Globus pallidus (tissue), 1 donor: ENCODE measurements around the gene UBASH3A.

Source experiments
- DNase-seq: peaks from one replicate; pipeline ENCODE4 v3.0.0-alpha.2; 2015; ENCODE audit warnings: low spot score

UBASH3A gene

GRCh38 chr21:42403611-42404231, at the start of gene UBASH3A:
UBASH3A (plus strand) TSS chr21:42403902; CDS start chr21:42403946, 44 bp downstream.
- no peak for DNase-seq

- DNase-seq, result no peak
Observed at GRCh38 chr21:42356046-42356445, 47.7 kb upstream of the UBASH3A start.

GRCh38 chr21:42356650-42357049, 47.1 kb upstream of the UBASH3A start:
- no peak for DNase-seq

DNA sequence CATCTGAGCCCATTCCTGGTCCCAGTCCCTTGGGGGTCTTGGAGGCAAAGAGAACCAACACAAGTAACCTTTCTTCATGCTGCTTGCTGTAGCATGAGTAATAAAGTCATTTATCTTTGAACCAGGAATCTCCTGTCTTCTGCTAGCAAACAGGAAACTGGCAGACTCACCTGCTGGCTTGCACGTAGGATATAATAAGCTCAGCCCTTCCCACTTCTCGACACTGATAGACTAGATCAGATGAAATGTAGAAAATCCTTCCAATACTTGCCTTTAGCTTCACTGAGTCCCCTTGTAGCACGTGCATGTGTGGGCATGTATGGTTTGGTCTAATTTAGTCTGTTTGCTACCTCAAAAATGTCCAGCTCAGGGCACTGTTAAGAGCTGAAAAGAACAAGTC, 46.4 kb upstream of the UBASH3A start:
- no peak for DNase-seq

DNA sequence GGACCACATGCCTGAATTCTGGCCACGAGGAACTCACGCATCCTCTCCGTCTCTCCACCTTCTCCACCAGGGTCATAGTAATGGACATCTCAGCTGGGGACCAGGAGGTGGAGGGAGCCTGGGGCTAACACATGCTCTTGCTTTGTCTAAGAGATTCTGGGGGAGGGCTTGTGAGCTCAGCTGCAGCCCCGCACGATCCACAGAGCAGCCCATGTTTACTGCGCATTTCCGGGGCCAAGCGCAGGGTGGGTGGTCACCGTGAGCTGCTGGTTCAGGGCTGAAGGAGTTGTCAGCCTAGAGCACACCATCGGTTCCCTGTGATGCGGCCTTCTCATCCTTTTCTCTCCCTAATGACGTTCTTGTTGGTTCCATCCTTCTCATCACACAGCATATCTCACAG, 45.4 kb upstream of the UBASH3A start:
- no peak for DNase-seq

GRCh38 chr21:42358937-42359336, 44.8 kb upstream of the UBASH3A start:
- no peak for DNase-seq

DNA sequence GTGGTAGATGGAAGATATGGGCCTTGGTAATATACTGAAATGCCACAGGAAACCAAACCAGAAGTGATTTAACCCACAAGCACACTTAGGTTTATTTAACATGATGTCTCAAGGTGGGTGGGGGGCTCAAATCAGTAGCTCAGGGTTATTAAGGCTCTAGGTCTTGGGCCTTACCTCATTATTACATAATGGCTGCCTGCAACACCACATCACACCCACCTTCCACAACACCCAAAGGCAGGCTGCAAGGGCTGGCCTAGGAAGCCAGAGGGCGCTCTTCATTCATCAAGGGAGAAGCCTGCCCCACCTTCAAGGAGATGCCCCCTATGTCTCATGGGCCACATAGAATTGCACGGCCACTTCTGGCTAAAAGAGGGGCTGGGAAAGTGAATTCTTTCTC, 43.4 kb upstream of the UBASH3A start:
- no peak for DNase-seq

- no peak for DNase-seq
Observed at GRCh38 chr21:42361286-42361685, 42.4 kb upstream of the UBASH3A start.

DNA sequence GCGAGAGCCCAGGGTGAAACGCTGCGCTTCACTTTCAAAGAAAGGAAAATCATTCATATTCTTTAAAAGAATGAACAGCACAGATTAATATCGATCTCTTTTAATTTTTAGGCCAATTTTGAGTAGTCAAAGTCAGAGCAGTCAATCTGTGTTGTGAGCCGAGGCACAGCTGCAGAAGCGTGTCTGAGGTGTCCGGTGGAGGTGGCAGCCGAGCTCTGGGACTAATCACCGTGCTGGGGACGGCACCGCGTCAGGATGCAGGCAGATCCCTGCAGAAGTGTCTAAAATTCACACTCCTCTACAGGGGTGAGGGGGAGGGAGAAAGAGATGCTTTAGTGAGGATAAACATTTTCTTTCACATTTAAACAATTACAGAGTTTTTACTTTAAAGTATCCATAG, 41.5 kb upstream of the UBASH3A start:
- no peak for DNase-seq

GRCh38 chr21:42362700-42363099, 41.0 kb upstream of the UBASH3A start:
- no peak for DNase-seq

DNA sequence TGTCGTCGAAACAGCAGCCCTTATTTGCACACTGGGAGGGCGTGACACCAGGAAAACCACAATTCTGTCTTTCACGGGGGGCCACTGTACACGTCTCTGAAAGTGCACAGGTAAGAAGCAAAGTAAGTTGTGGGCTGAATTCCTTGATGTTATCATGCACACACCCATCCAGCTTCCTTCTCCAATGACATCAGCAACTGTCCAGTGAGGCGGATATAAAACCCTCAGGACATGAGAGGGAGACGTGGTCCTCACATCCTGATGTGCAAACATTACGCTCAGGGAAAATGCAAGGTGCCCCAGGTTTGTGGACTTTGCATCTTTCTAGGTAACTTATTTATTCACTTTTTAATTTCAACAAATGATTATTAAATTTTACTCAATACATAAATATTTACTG, 40.4 kb upstream of the UBASH3A start:
- DNase-seq, result no peak

GRCh38 chr21:42364304-42364865, 39.3 kb upstream of the UBASH3A start:
- no peak for DNase-seq

GRCh38 chr21:42365770-42366169, 37.9 kb upstream of the UBASH3A start:
- no peak for DNase-seq

GRCh38 chr21:42366292-42367010, 37.3 kb upstream of the UBASH3A start, which contains the start of gene TFF1:
TFF1 (minus strand) TSS chr21:42366535; CDS start chr21:42366495, 40 bp downstream.
- DNase-seq, result no peak

DNA sequence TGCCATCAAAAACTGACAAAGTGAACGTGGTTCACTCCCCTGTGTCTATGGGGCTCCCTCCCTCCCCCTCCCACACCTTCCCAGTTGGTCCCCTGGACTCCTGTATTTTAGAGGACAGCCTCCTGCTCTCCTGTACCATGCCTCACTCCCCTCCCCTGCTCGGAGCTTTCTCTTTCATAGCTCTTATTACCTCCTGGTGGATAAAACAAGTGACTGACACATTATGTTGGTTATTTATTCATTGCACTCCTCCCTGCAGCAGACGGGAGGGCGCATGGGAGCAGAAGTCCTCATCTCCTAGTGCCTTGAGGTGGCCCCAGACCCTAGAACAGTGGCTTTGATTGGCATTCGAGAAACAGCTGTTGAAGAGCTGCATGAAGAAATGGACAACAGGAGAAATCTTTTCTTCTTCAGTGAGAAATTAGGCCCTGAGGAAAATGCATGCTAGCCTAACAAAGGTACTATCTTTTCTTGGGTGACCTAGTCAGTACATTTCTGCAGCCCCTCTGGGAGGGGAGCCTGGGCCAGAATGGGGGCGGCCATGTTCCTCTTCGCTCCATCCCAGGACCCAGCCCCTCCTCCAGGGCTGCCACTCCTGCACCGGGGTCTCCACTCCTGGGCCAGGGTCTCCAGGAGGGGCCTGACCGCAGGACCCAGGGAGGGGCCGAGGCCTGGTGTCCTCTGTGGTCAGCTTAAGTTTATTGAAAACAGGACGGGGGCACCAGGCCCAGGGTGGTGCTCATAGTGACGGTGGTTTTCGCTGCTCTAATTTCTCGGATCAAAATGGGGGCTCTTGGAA, 36.1 kb upstream of the UBASH3A start:
- no peak for DNase-seq

- DNase-seq, result no peak
Observed at GRCh38 chr21:42369821-42370220, 33.9 kb upstream of the UBASH3A start.

- no peak for DNase-seq
Observed at GRCh38 chr21:42370894-42371654, 32.6 kb upstream of the UBASH3A start.

- DNase-seq, result no peak
Observed at GRCh38 chr21:42373196-42373907, 30.4 kb upstream of the UBASH3A start.

- no peak for DNase-seq
Observed at GRCh38 chr21:42373908-42374455, 29.7 kb upstream of the UBASH3A start.

DNA sequence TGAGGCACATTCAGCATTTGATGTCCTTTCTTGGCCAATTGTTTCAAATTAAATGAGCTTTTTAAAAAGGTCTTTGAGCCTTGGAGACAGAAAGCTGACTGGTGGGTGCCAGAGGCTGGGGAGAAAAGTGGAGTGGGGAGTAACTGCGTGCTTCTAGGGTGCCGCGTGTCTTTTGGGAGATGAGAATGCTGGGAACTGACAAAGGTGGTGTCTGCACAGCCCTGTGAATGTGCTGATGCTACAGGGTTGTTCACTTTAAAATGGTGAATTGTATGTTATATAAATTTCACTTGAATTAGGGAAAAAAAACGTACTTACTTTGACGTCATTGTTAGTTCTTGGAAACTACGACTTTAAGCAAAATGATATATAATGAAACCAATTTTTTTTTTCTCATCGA, 29.2 kb upstream of the UBASH3A start:
- DNase-seq, result no peak
